Coronary artery (tissue), 2 donors: ENCODE data around the gene AP4S1.

Experiments
- DNase-seq: peaks from one replicate; pipeline ENCODE4 v3.0.0-alpha.2; 2017; ENCODE audit warnings: low spot score
- H3K27ac ChIP-seq, 2 donors: fragments of 200-600 bp; sonication (generic); one replicate each; pipeline ENCODE4 v1.5.1; 2016 to 2019
- H3K4me3 ChIP-seq: fragments of 200-600 bp; sonication (generic); 2 replicates; pipeline ENCODE4 v1.5.1; 2016; ENCODE audit warnings: mild to moderate bottlenecking, moderate library complexity
- TF ChIP-seq, protein P1 (sequence below): fragments of 200-600 bp; sonication (generic); IDR thresholded peaks from one replicate; pipeline ENCODE4 v1.5.1; 2019; ENCODE audit warnings: antibody characterized with exemption

The AP4S1 gene

DNA sequence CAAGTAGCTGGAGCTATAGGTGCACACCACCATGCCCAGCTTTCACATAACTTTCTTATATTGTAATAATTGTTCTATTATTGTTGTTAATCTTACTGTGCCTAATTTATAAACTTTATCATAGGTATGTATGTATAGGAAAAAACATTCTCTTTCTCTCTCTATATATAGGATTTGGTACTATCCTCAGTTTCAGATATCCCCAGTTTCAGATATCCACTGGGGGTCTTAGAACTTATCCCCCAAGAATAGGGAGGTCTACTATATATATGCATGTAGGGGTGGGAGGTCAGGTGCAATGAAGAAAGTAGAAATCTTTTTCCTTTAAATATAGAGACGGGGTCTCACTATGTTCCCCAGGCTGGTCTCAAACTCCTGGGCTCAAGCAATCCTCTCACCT lies 71.6 kb downstream of the AP4S1 start:
- Histone ChIP-seq H3K27ac (no peak overlapping the region), H3K4me3 (no peak overlapping the region)
- no peak for DNase-seq
- TF ChIP-seq, protein P1, sequence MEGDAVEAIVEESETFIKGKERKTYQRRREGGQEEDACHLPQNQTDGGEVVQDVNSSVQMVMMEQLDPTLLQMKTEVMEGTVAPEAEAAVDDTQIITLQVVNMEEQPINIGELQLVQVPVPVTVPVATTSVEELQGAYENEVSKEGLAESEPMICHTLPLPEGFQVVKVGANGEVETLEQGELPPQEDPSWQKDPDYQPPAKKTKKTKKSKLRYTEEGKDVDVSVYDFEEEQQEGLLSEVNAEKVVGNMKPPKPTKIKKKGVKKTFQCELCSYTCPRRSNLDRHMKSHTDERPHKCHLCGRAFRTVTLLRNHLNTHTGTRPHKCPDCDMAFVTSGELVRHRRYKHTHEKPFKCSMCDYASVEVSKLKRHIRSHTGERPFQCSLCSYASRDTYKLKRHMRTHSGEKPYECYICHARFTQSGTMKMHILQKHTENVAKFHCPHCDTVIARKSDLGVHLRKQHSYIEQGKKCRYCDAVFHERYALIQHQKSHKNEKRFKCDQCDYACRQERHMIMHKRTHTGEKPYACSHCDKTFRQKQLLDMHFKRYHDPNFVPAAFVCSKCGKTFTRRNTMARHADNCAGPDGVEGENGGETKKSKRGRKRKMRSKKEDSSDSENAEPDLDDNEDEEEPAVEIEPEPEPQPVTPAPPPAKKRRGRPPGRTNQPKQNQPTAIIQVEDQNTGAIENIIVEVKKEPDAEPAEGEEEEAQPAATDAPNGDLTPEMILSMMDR: no peak

DNA sequence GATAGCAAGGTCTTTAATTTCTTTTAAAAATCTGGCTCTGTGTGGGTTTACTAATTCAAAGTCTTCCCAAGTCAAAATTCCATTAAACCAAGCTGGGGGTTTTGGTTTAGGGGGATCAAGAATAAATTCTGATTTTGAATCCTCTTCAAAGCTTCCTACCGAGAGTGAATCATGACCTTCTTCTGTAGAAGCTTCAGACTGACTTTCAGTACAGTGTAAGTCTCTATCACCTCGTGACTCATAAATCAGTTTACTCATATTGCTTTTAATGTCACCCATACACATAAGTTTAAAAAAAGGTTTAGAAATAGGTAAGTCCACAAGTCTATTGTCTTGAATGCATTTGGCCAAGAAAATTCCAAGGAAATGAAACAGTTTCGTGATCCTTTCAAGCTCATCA lies 81.3 kb downstream of the AP4S1 start:
- no peak for DNase-seq

DNA sequence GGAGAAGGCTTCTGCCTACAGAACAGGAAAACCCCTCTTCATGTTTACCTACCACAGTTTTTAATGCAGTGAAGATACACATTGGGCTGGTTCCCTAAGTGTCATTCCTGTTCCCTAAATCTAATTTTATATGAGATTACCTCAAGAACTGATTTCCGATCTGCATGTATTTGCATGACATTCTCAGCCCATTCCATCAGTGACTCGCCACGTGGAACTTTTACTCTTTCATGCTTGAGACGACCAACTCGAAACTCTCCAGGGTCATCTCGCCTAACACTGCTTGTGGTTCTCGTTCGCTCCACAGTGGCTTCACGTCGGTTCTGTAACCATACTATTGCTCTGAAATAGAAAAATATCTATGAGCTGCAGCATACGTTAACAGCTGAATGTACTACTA lies 83.8 kb downstream of the AP4S1 start:
- no peak for DNase-seq
- Histone ChIP-seq H3K27ac (no peak overlapping the region), H3K4me3 (no peak overlapping the region)
- TF ChIP-seq, protein P1: no peak

More for the DNA sequence above, 81.3 kb downstream of the AP4S1 start:
- Histone ChIP-seq H3K27ac (no peak overlapping the region), H3K4me3 (no peak overlapping the region)
- TF ChIP-seq, protein P1: no peak

DNA sequence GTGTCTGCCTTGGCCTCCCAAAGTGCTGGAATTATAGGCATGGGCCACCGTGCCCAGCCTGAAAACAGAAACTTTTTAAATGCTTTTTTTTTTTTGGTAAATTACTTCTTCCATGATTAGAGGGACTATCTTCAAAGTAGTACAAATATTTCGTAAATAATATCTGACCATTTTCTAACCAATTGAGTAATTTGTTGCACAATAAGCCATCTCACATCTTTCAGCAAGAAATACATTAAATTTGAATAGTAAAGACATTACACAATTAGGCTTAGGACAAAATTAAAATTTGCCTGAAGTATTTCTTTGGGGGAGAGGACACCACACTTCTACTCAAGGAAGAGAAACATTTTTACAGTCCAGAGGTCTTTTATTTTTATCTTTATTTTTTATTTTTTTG lies 85.4 kb downstream of the AP4S1 start:
- Histone ChIP-seq H3K27ac (no peak overlapping the region), H3K4me3 (no peak overlapping the region)
- no peak for DNase-seq
- TF ChIP-seq, protein P1: no peak

DNA sequence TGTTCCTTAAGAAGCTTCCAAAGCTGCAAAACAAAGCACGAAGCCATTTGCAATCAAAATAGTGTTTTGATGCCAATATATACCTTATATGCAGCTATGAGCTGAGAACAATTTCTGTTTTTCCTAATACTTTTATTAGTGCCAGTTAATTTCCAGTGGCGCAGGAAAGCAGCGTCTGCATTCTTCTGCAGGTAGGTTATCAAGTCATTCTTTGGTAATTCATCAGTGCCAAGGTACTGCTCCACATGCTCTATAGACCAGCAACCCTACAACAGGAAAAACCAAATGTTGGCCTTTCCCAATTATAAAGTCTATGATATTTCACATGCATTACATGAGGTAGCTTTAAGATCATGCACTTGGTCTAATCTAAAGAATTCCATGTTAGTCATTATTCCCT lies 88.3 kb downstream of the AP4S1 start:
- DNase-seq: no peak
- H3K27ac ChIP-seq: no peak overlapping the region
- H3K4me3 ChIP-seq: no peak overlapping the region
- TF ChIP-seq, protein P1: no peak

DNA sequence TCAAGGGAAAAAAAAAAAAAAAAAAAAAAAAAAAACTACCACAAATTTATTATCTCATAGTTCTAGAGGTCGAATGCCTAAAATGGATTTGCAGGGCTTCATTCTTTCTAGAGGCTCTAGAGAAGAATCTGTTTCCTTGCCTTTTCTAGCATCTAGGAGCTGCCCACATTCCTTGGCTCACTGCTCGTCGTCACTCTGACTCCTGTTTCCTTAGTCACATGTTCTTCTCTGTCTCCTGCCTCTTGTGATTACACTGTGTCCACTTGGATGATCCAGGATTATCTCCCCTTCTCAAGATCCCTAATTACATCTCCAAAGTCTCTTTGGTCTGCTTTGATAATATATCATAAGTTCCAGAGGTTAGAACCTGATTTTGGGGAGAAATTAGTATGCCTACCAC lies 93.4 kb downstream of the AP4S1 start:
- Histone ChIP-seq H3K4me3 (no peak overlapping the region), H3K27ac (no peak overlapping the region)
- DNase-seq: no peak
- TF ChIP-seq, protein P1: no peak

DNA sequence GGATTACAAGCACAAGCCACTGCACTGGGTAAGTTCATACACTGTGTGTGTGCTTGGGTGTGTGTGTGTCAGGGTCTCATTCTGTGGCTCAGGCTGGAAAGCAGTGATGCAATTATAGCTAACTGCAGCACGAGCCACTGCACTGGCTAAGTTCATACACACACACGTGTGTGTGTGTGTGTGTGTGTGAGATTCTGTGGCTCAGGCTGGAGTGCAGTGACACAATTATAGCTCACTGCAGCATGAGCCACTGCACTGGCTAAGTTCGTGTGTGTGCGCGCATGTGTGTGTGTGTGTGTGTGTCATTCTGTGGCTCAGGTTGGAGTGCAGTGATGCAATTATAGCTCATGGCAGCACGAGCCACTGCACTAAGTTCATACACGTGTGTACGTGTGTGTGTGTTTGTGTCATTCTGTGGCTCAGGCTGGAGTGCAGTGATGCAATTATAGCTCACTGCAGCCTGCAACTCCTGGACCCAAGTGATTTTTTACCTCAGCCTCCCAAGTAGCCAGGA lies 96.7 kb downstream of the AP4S1 start:
- no peak for DNase-seq
- TF ChIP-seq, protein P1: no peak
- Histone ChIP-seq H3K27ac (no peak overlapping the region), H3K4me3 (no peak overlapping the region)
